Measurements from ENCODE around the gene PITPNM1. TPM values are rescaled to one million over a fixed set of nuclear protein-coding genes. Genes with fewer than 3 reads are reported as not detected.
"Not testable (repeated sequence)": the region's sequence is repeated elsewhere in the genome, so short reads cannot be mapped to it uniquely, and the experiment has no call there.

Gene PITPNM1
- total RNA-seq, 1 donor from 2014 or later: 120 TPM

DNA sequence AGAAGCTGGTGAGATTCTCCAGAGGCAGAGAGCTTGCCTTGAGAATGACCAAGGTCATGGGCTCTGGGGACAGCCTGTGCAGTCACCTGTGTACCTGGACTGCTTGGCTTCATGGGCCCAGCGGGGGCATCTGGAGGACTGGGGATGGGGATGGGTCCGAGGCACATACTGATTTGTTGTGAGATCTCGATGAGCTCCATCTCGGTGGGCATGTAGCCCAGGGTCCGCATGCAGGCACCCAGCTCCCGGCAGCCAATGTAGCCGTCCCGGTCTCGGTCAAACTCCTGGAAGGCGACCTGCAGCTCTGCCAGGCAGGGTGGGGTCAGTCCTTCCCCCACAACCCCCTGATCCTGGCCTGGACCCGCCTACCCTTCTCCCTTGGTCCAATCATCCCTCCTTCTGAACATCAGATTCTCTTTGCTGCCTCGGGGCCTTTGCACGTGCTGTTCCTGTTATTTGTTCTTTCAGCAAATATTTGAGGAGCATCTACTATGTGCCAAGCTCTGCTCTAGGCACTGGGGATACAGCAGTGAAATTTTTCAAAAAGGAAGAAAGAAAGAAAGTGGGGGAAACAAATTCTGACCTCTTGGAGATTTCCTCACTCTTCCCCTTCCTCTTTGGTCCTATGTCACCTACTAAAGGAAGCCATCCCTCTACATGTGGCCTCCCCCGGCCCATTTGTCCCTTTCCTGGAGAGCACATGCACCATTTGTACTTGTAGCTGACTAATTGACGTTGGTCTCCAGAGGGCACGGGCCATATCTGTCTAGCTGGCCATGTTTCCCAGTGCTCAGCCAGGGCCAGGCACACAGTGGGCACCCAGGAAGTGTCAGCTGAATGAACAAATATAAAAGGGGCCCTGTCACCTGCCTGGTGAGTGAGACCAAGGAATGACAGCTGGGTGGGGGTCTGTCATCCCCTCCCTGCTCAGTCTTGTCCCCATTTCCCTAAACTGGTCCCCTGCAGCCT, 16.0 kb upstream of the PITPNM1 start:
- Mint-ChIP-seq H3K36me3 (ENCODE audit: low read depth) (no peaks in the 10 kb centered on the region), H3K4me1 (ENCODE audit: low read depth) (no peaks in the 10 kb centered on the region), H3K27me3 (ENCODE audit: low read depth) (no peaks in the 10 kb centered on the region), H3K27ac (no peak overlapping the region), H3K4me3 (ENCODE audit: low read depth) (no peak overlapping the region), H3K9me3 (no peaks in the 10 kb centered on the region)
- no peak for DNase-seq (ENCODE audit: low spot score)
- intact Hi-C loops (cut with micrococcal nuclease): no loop called here

DNA sequence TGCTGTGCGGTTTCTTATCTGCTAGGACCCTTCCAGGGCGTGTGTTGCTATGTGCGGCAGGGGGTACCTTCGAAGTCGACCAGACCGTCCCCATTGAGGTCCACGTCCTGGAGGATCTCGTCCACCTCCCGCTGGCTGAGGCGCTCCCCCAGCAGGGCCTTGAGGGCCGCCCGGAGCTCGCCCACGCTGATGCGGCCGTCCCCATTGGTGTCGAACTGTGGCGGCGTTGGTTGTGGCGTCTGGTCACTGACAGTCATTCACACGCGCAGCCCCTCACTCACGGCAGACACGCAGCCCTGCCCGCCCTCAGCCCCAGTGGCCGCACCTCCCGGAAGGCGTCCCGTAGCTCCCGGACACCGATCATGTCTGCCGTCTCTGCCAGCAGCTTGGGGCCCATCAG, 14.6 kb upstream of the PITPNM1 start:
- Mint-ChIP-seq H3K36me3 (ENCODE audit: low read depth) (no peaks in the 10 kb centered on the region), H3K9me3 (no peaks in the 10 kb centered on the region), H3K4me3 (ENCODE audit: low read depth) (no peak overlapping the region), H3K27me3 (ENCODE audit: low read depth) (no peaks in the 10 kb centered on the region), H3K27ac (no peak overlapping the region), H3K4me1 (ENCODE audit: low read depth) (no peaks in the 10 kb centered on the region)
- intact Hi-C loops (cut with micrococcal nuclease): no loop called here
- DNase-seq (ENCODE audit: low spot score): no peak

DNA sequence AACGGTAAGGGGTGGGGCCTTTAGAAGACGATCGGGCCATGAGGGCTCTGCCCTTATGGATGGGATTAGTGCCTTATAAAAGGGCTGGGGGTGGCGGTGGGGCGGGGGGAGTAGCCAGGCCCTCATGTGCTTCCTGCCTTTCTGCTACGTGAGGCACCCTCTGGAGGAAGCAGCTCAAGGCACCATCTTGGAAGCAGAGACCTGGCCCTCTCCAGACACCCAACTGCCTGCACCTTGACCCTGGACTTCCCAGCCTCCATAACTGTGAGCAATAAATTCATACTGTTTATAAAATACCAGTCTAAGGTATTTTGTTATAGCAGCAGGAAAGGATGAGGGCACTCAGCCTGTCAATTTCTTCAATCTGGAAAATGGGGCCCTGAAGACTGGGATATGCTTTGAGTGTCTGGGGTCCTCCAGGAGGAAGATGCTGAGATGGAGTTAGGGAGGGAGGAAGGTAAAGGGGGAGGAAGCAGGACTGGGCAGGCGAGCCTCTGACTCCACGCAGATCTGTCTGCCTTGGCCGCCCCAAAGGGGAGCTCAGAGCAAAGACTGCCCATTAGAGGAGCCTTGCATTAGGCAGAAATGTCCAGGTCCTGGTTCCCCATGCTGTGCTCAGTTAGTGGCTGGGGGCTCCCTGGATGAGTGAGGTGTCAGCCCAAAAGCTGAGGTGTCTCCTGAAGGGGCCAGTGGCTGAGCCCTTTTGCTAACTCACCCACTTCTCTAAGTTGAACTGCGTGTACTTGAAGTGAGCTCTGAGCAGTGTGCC, 12.8 kb upstream of the PITPNM1 start:
- Mint-ChIP-seq H3K4me1 (ENCODE audit: low read depth) (no peaks in the 10 kb centered on the region), H3K9me3 (no peaks in the 10 kb centered on the region), H3K27ac (no peak overlapping the region), H3K36me3 (ENCODE audit: low read depth) (no peaks in the 10 kb centered on the region), H3K27me3 (ENCODE audit: low read depth) (peaks cover 9% of the 10 kb centered on the region), H3K4me3 (ENCODE audit: low read depth) (no peak overlapping the region)
- DNase-seq (ENCODE audit: low spot score): no peak
- intact Hi-C loops (cut with micrococcal nuclease): no loop called here

DNA sequence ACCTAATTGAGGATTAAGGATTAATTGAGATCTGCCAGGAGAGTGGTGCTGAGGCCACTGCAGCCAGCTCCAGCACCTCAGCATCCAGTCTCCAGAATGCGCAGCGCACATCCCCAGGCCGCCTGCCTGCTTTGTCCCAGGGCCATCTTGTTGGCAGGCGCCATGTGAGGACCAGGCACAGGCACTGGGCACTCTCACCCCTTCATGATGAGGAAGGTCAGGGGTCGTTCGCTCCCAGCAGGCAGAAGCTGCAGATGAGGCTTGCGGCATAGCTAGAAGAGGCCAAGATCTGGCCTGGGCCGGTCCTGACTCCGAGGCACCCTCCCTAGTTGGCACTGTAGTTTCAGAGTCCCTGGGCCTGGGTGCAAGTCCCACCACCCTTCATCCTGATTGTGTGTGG, 11.6 kb upstream of the PITPNM1 start:
- peaks cover 9% of the 10 kb centered on the region for H3K27me3 Mint-ChIP-seq (ENCODE audit: low read depth)
- H3K9me3 Mint-ChIP-seq: no peaks in the 10 kb centered on the region
- no peak overlapping the region for H3K27ac Mint-ChIP-seq
- H3K4me3 Mint-ChIP-seq (ENCODE audit: low read depth): no peak overlapping the region
- no peak for DNase-seq (ENCODE audit: low spot score)
- H3K36me3 Mint-ChIP-seq (ENCODE audit: low read depth): no peaks in the 10 kb centered on the region
- intact Hi-C loops (cut with micrococcal nuclease): no loop called here
- H3K4me1 Mint-ChIP-seq (ENCODE audit: low read depth): no peaks in the 10 kb centered on the region

DNA sequence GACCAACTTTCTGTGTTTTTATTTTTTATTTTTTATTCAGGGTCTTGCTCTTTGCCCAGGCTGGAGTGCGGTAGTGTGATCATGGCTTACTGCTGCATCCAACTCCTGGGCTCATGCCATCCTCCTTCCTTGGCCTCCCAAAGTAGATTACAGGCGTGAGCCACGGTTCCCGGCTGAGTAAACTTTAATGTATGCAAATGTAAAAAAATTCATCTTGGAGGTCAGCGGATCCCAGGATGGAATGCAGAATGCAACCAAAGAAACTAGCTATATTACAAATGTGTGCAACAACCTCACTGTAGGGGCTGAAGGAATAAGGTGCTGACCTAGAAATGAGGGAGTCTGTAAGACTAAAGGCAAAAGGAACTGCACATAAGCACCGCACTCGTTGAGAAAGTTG, 9.0 kb upstream of the PITPNM1 start:
- H3K4me3 Mint-ChIP-seq (ENCODE audit: low read depth): no peak overlapping the region
- H3K36me3 Mint-ChIP-seq (ENCODE audit: low read depth): no peaks in the 10 kb centered on the region
- no peak overlapping the region for H3K27ac Mint-ChIP-seq
- intact Hi-C loops (cut with micrococcal nuclease): no loop called here
- no peak for DNase-seq (ENCODE audit: low spot score)
- no peaks in the 10 kb centered on the region for H3K9me3 Mint-ChIP-seq
- peaks cover 2% of the 10 kb centered on the region for H3K4me1 Mint-ChIP-seq (ENCODE audit: low read depth)
- peaks cover 20% of the 10 kb centered on the region for H3K27me3 Mint-ChIP-seq (ENCODE audit: low read depth)

DNA sequence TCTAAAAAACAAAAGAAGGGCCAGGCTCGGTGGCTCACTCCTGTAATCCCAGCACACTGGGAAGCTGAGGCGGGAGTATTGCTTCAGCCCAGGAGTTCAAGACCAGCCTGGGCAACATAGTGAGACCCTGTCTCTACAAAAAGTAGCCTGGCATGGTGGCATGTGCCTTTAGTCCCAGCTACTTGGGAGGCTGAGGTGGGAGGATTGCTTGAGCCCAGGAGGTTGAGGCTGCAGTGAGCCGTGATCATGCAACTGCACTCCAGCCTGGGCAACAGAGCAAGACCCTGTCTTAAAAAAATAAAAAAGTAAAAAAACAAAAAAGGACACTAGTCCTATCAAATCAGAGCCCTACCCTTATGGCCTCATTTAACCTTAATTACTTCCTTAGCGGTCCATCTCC, 6.4 kb upstream of the PITPNM1 start:
- H3K9me3 Mint-ChIP-seq; intact Hi-C loops (cut with micrococcal nuclease); H3K27ac Mint-ChIP-seq; DNase-seq (ENCODE audit: low spot score); H3K4me3 Mint-ChIP-seq (ENCODE audit: low read depth): not testable (repeated sequence)
- Mint-ChIP-seq H3K36me3 (ENCODE audit: low read depth) (peaks cover 12% of the 10 kb centered on the region), H3K27me3 (ENCODE audit: low read depth) (peaks cover 20% of the 10 kb centered on the region), H3K4me1 (ENCODE audit: low read depth) (peaks cover 13% of the 10 kb centered on the region)

DNA sequence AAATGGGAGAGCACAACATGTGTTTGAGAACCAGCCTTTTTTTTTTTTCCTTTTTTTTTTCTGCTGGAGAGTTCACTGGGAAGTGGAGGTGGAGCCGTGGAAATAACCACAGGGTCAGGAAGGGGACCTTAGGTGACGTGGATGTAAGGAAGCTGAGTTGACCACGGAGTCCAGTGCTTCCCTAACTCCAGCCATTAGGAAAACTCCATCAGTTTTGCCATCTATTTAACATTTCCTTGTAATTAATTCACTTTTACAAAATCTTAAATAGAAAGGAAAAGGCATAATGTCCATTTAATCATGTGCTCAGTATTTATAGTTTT, 4.8 kb upstream of the PITPNM1 start:
- Mint-ChIP-seq H3K4me3 (ENCODE audit: low read depth) (peak overlapping the region; percentile 92), H3K27me3 (ENCODE audit: low read depth) (peaks cover 20% of the 10 kb centered on the region)

DNA sequence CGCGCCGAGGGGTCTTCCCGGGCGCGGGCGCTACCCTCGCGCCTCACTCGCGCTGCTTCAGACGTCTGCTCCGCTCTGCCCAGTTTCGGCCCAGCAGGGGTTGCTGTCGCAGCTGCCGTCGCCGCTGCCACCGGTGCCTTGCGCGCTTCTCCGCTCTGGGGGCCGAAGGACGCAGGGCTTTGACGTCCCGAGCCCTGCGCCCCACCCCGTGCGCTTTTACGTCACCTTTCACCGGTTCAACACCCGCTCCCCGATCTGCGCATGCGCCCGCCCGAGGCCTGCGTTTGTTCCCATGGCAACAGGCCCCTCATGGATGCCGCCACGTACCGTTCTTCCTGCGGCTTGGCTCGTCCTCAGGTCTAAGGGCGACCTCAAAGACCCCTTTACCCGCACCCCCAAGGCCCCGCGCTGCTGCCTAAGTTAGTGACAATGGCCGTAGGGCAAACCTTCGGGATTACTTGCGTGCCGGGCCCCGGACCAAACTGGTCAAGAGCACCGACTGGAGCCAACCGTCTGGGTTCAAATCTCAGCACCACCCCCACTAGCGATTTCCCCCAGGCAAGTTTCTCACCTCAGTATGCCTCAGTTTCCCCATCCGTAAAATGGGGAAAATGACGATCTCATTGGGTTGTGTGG, 3.4 kb upstream of the PITPNM1 start:
- Mint-ChIP-seq H3K4me1 (ENCODE audit: low read depth) (peaks cover 23% of the 10 kb centered on the region), H3K36me3 (ENCODE audit: low read depth) (peaks cover 22% of the 10 kb centered on the region), H3K27ac (peak overlapping the region; percentile 69), H3K27me3 (ENCODE audit: low read depth) (peaks cover 13% of the 10 kb centered on the region), H3K4me3 (ENCODE audit: low read depth) (peak overlapping the region; percentile 92), H3K9me3 (no peaks in the 10 kb centered on the region)
- intact Hi-C loops (cut with micrococcal nuclease): loop anchor here (1.0 to 5.0 kb wide), 7 partner anchors 44 to 236 kb away; partner anchors contain the start of genes ANKRD13D, GSTP1 and POLD4
- DNase-seq (ENCODE audit: low spot score): peak; percentile 97

More for the DNA sequence above, 4.8 kb upstream of the PITPNM1 start:
- no peaks in the 10 kb centered on the region for H3K9me3 Mint-ChIP-seq
- intact Hi-C loops (cut with micrococcal nuclease): no loop called here
- H3K4me1 Mint-ChIP-seq (ENCODE audit: low read depth): peaks cover 23% of the 10 kb centered on the region
- H3K27ac Mint-ChIP-seq: no peak overlapping the region
- DNase-seq (ENCODE audit: low spot score): no peak
- peaks cover 17% of the 10 kb centered on the region for H3K36me3 Mint-ChIP-seq (ENCODE audit: low read depth)

DNA sequence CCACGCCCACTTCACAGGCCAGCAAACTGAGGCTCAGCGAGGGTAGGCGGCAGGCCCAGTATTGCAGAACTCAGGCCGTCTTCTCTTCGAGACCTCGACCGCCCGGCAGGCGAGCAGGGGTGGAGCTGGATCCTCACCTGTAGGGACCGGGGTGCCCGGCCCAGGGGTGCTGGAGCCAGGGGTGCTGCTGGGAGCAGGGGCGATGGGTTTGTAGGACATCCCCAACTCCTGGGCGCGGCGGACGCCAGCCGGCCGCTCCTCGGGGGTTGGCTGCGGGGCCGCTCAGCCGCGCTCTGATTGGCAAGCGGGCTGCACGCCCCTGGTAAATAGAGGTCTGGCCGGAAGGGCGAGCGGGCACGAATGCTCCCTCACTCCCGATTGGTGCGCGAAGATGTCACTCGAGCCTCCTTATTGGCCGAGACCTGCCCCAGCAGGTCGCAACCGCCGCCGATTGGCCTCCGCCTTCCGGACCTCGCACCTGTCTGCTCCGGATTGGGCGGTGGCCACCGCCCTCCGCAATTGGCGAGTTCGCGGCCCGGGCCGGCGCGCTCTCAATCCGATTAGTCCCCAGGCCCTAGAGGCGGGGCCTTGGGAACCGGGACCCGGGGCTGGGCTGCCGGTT, 2.8 kb upstream of the PITPNM1 start, which contains the start of gene CDK2AP2:
TSS of gene CDK2AP2 (minus strand) at position 299 of the 622 bp plus-strand sequence. CDS start at position 219, 80 bp downstream.
- Mint-ChIP-seq H3K9me3 (no peaks in the 10 kb centered on the region), H3K27me3 (ENCODE audit: low read depth) (peaks cover 11% of the 10 kb centered on the region), H3K4me1 (ENCODE audit: low read depth) (peaks cover 24% of the 10 kb centered on the region)

DNA sequence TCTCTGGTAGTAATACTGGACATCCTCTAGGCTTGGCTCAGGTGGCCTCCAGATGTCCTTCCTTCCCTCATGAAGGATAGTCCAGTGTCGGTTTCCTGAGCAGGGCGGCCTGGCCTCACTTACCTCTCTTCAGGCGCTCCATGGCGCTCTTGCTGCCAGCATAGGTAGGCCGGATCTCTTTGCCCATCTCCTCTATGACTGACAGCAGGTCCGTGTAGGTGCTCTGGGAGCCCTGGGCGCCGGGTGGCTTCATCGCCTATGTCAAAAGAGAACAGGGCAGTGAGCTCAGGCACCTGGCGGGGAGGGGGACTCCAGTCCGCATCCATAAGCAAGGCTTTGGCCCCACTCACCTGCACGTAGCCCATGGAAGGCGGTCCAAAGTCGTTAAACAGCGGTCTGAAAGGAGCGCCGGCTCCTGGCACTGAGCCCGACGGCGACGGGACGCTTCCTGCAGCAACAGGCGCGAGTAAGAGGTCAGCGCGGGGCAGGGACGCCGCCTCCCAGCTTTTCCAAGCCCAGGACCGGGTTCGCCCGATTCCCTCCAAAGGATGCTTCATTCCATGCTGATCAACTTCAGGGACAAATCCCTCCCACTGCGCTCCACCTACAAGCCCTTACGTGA, 2.2 kb upstream of the PITPNM1 start:
- H3K36me3 Mint-ChIP-seq (ENCODE audit: low read depth): peaks cover 33% of the 10 kb centered on the region
- H3K27me3 Mint-ChIP-seq (ENCODE audit: low read depth): peaks cover 11% of the 10 kb centered on the region
- intact Hi-C loops (cut with micrococcal nuclease): loop anchor here (5.0 kb wide), 4 partner anchors 85 to 235 kb away; partner anchors contain the start of gene ANKRD13D
- H3K4me1 Mint-ChIP-seq (ENCODE audit: low read depth): peaks cover 26% of the 10 kb centered on the region
- H3K9me3 Mint-ChIP-seq: no peaks in the 10 kb centered on the region
- DNase-seq (ENCODE audit: low spot score): no peak
- H3K4me3 Mint-ChIP-seq (ENCODE audit: low read depth): peak overlapping the region; percentile 92
- H3K27ac Mint-ChIP-seq: peak overlapping the region; percentile 78

More for the DNA sequence above, 2.8 kb upstream of the PITPNM1 start, which contains the start of gene CDK2AP2:
- DNase-seq (ENCODE audit: low spot score): peak; percentile 97
- peaks cover 29% of the 10 kb centered on the region for H3K36me3 Mint-ChIP-seq (ENCODE audit: low read depth)
- H3K27ac Mint-ChIP-seq: peak within 1 kb of the TSS; percentile 78
- H3K4me3 Mint-ChIP-seq (ENCODE audit: low read depth): peak within 1 kb of the TSS; percentile 92
- intact Hi-C loops (cut with micrococcal nuclease): loop anchor here (1.0 to 5.0 kb wide), 7 partner anchors 44 to 236 kb away; partner anchors contain the start of genes ANKRD13D, GSTP1 and POLD4

DNA sequence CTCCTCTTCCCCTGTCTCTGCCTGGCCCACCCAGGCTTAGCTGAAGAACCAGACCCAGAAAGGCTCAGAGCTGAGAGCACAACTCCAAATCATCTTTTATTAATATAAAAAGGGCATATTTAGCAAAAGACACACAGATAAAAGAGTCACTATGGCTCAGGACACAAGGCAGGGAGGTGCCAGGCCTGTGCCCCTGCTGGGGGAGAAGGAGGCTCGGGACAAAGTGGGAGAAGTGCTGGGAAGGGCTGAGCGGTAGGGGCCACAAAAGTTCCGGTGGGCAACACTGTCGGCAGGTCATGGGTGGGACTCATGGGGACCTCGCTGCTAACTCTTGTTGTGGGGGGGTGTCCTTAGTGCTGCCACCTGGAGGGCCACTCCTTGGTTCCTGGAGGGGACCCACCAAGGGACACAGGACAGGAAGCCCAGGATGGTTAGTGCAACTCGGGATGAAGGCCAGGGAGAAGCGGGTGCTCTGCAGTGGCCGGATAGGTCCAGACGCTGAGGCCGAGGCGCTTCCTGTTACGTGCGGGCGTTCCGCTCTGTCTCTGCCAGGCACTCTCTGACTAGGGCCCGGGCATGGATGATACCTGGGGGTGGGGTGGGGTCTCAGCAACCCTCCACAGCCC, 1.4 kb upstream of the PITPNM1 start:
- H3K4me1 Mint-ChIP-seq (ENCODE audit: low read depth): peaks cover 26% of the 10 kb centered on the region
- peaks cover 11% of the 10 kb centered on the region for H3K27me3 Mint-ChIP-seq (ENCODE audit: low read depth)
- H3K36me3 Mint-ChIP-seq (ENCODE audit: low read depth): peaks cover 36% of the 10 kb centered on the region
- no peaks in the 10 kb centered on the region for H3K9me3 Mint-ChIP-seq
- intact Hi-C loops (cut with micrococcal nuclease): loop anchor here (1.0 to 5.0 kb wide), 9 partner anchors 22 to 234 kb away; partner anchors contain the start of genes ANKRD13D, PPP1CA and TMEM134
- H3K27ac Mint-ChIP-seq: peak overlapping the region; percentile 98
- peak overlapping the region; percentile 92 for H3K4me3 Mint-ChIP-seq (ENCODE audit: low read depth)
- DNase-seq (ENCODE audit: low spot score): no peak
